ENCODE measurements around the gene MRPL45.

- no peak for TF ChIP-seq CTCF (IDR thresholded peaks at IDR 0.05)
- no peak for TF ChIP-seq POLR2A (IDR thresholded peaks at IDR 0.05; ENCODE audit: low read depth)
- TF ChIP-seq POLR2AphosphoS5 (IDR thresholded peaks at IDR 0.05): no peak
- TF ChIP-seq EP300 (IDR thresholded peaks at IDR 0.05): no peak
These were observed 44.2 kb downstream of the MRPL45 start for GRCh38 chr17:38341035-38341721.
